OCI-LY7 (cell line): Measurements from ENCODE around the gene SPAG16. TPM values are rescaled to one million over a fixed set of nuclear protein-coding genes. Genes with fewer than 3 reads are reported as not detected.

Source experiments
- BruUV-seq: library from RNA; stranded (reverse); fragments of 400-500 nt; replicated peaks from 2 replicates; lab custom pipeline; 2021; lab: Mats Ljungman, UMichigan
- CTCF ChIA-PET: fragments of 300-600 bp; sonication (Branson Sonifier 250); formaldehyde crosslinking; loops from one replicate; lab custom pipeline; 2022; ENCODE audit warnings: antibody characterized with exemption; ENCODE audit not compliant: unreplicated experiment; lab: Charles Lee
- POLR2A ChIA-PET: fragments of 300-600 bp; sonication (Branson Sonifier 250); formaldehyde crosslinking; loops from one replicate; lab custom pipeline; 2022; ENCODE audit warnings: antibody characterized with exemption; lab: Charles Lee
- DNase-seq: peaks from one replicate; pipeline ENCODE4 v3.0.0-alpha.2; 2015; ENCODE audit warnings: low spot score
- H2AFZ ChIP-seq: fragments of 200-600 bp; sonication (generic), shearing (Covaris generic); 2 replicates; pipeline ENCODE4 v1.6.1; 2014; ENCODE audit warnings: mild to moderate bottlenecking, antibody characterized with exemption, low read length, moderate library complexity
- H3K27ac ChIP-seq: fragments of 200-600 bp; sonication (generic); 2 replicates; pipeline ENCODE4 v1.5.1; 2014; ENCODE audit warnings: mixed run types, low read depth, mild to moderate bottlenecking, moderate library complexity, low read length, inconsistent platforms; ENCODE audit not compliant: poor library complexity, severe bottlenecking
- H3K36me3 ChIP-seq: fragments of 200-600 bp; sonication (generic); 2 replicates; pipeline ENCODE4 v1.6.1; 2014; ENCODE audit warnings: mild to moderate bottlenecking, antibody characterized with exemption, low read length, moderate library complexity, mixed read lengths; ENCODE audit not compliant: insufficient read depth
- H3K4me1 ChIP-seq: fragments of 200-600 bp; sonication (generic); 2 replicates; pipeline ENCODE4 v1.5.1; 2014; ENCODE audit warnings: mild to moderate bottlenecking, low read length; ENCODE audit not compliant: insufficient read depth, poor library complexity, severe bottlenecking
- H3K4me2 ChIP-seq: fragments of 200-600 bp; sonication (generic); 2 replicates; pipeline ENCODE4 v1.6.1; 2014; ENCODE audit warnings: mild to moderate bottlenecking, low read length
- H3K4me3 ChIP-seq: fragments of 200-600 bp; sonication (generic); 2 replicates; pipeline ENCODE4 v1.5.1; 2014; ENCODE audit warnings: mild to moderate bottlenecking, low read depth, low read length; ENCODE audit not compliant: poor library complexity, severe bottlenecking
- H3K79me2 ChIP-seq: fragments of 200-600 bp; sonication (generic); 2 replicates; pipeline ENCODE4 v1.6.1; 2016; ENCODE audit warnings: low read depth, mild to moderate bottlenecking, low read length, moderate library complexity, mixed read lengths; ENCODE audit not compliant: insufficient read depth
- H3K9me2 ChIP-seq: fragments of 200-600 bp; sonication (generic); 2 replicates; pipeline ENCODE4 v1.6.1; 2016; ENCODE audit warnings: mild to moderate bottlenecking, low read length, mixed read lengths; ENCODE audit not compliant: insufficient read depth
- H3K9me3 ChIP-seq: fragments of 200-600 bp; sonication (generic); 2 replicates; pipeline ENCODE4 v1.6.1; 2014; ENCODE audit warnings: mild to moderate bottlenecking, mixed run types, low read length, mixed read lengths
- H4K20me1 ChIP-seq: fragments of 200-600 bp; sonication (generic); 2 replicates; pipeline ENCODE4 v1.6.1; 2014; ENCODE audit warnings: mild to moderate bottlenecking, antibody characterized with exemption, low read length, moderate library complexity, mixed read lengths; ENCODE audit not compliant: insufficient read depth
- EZH2phosphoT487 ChIP-seq: fragments of 200-600 bp; sonication (generic); IDR thresholded peaks from 2 replicates; pipeline ENCODE4 v1.6.1; 2018; ENCODE audit warnings: low read depth, borderline replicate concordance, mild to moderate bottlenecking, mixed run types, antibody characterized with exemption, low read length, moderate library complexity, mixed read lengths
- intact Hi-C: fragments of 100-400 bp; cut with micrococcal nuclease; formaldehyde crosslinking; loops from one replicate; pipeline ENCODE4 v1.10.0; 2022; ENCODE audit not compliant: unreplicated experiment
- total RNA-seq, 2 experiments: library from RNA; depleted of rRNA in 1 of 2; stranded (reverse); fragments of >200 nt in 1 of 2; shearing (Covaris generic) in 1 of 2; gene quantifications; 2 replicates each; pipeline ENCODE4 v1.2.3, GENCODE V29; 2014 to 2022
- TF ChIP-seq, protein P1 (sequence below): fragments of 200-600 bp; sonication (generic); conservative IDR thresholded peaks from 2 replicates; pipeline ENCODE4 v1.5.1; 2014; ENCODE audit warnings: mild to moderate bottlenecking, antibody characterized with exemption, low read length, moderate library complexity, mixed read lengths

SPAG16 gene
- total RNA-seq, 2 experiments from 2014 or later: 22.1 to 24.2 TPM

DNA sequence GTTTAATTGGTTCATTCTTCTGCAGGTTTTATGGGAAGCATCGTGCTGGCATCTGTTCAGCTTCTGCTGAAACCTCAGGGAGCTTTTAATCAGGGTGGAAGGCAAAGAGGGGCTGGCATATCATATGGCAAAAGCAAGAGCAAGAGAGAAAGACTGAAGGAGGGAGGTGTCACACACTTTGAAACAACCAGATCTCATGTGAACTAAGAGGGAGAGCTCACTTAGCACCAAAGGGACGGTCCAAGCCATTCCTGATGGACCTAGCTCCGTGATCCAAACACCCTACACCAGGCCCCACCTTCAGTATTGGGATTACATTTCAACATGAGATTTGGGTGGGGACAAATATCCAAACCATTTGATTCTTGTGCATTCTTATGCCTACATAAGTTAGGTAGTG, 563.1 kb downstream of the SPAG16 start:
- H2AFZ ChIP-seq: no peak overlapping the region
- no peaks in the 10 kb centered on the region for H3K9me3 ChIP-seq
- POLR2A ChIA-PET: interaction anchor here (0.6 kb wide), 2 partner anchors 29 to 279 kb away, joined by 3 read pairs; no protein-coding TSS in a partner anchor
- no peaks in the 10 kb centered on the region for H3K36me3 ChIP-seq
- H3K9me2 ChIP-seq: no peaks in the 10 kb centered on the region
- CTCF ChIA-PET: no interaction called here
- no peaks in the 10 kb centered on the region for H3K79me2 ChIP-seq
- no TSS peak for BruUV-seq
- H3K4me1 ChIP-seq: no peaks in the 10 kb centered on the region
- H3K4me2 ChIP-seq: no peak overlapping the region
- intact Hi-C loops: no loop called here
- H4K20me1 ChIP-seq: no peaks in the 10 kb centered on the region
- TF ChIP-seq, protein P1, sequence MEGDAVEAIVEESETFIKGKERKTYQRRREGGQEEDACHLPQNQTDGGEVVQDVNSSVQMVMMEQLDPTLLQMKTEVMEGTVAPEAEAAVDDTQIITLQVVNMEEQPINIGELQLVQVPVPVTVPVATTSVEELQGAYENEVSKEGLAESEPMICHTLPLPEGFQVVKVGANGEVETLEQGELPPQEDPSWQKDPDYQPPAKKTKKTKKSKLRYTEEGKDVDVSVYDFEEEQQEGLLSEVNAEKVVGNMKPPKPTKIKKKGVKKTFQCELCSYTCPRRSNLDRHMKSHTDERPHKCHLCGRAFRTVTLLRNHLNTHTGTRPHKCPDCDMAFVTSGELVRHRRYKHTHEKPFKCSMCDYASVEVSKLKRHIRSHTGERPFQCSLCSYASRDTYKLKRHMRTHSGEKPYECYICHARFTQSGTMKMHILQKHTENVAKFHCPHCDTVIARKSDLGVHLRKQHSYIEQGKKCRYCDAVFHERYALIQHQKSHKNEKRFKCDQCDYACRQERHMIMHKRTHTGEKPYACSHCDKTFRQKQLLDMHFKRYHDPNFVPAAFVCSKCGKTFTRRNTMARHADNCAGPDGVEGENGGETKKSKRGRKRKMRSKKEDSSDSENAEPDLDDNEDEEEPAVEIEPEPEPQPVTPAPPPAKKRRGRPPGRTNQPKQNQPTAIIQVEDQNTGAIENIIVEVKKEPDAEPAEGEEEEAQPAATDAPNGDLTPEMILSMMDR: no peak
- TF ChIP-seq EZH2phosphoT487: no peak
- H3K27ac ChIP-seq: no peak overlapping the region
- no peak overlapping the region for H3K4me3 ChIP-seq
- DNase-seq: no peak

DNA sequence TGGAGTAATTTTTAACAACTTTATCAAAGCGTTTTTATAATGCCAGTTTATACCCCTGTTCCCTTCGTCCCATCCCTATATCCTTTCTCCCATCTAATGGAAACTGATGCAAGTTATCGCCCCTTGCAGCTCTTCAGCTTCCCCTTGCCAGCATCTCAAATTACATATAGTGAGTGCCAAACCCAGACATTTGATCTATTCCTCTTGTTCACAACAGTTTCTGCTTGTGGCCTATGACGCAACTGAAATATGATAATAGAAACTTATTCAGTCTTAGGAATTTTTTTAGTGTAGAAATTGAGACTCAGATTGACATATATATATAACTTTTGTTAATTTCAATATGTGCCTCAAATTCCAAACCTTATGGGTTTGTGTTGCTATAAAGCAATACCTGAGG, 564.4 kb downstream of the SPAG16 start:
- H3K36me3 ChIP-seq: no peaks in the 10 kb centered on the region
- H4K20me1 ChIP-seq: no peaks in the 10 kb centered on the region
- TF ChIP-seq EZH2phosphoT487: no peak
- TF ChIP-seq, protein P1: no peak
- no peak overlapping the region for H3K27ac ChIP-seq
- no peaks in the 10 kb centered on the region for H3K79me2 ChIP-seq
- ChIA-PET CTCF (no interaction called here), POLR2A (no interaction called here)
- no peak overlapping the region for H3K4me3 ChIP-seq
- H3K4me2 ChIP-seq: no peak overlapping the region
- no peaks in the 10 kb centered on the region for H3K4me1 ChIP-seq
- intact Hi-C loops: no loop called here
- no peak for DNase-seq
- H3K9me3 ChIP-seq: no peaks in the 10 kb centered on the region
- no peak overlapping the region for H2AFZ ChIP-seq
- no TSS peak for BruUV-seq
- H3K9me2 ChIP-seq: no peaks in the 10 kb centered on the region

DNA sequence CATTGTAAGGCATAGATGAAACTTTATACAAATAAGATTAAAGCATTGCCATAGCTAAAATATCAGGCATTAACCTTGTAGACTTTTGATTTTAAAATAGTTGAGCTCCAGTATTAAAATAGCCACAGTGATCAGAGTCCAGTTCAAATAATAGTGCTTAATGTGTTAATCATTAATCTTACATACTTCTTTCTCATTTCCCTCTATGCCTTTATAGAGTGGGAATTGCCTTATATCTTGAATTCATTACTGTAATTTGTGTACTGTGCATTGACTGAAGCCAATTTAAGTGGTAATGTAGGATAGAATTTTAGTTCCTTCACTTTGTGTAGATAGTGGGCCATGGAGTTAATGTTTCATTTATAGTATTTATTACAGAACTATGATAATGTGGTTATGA, 577.4 kb downstream of the SPAG16 start:
- no peak for DNase-seq
- no peak for TF ChIP-seq EZH2phosphoT487
- TF ChIP-seq, protein P1: no peak
- Histone ChIP-seq H3K4me1 (no peaks in the 10 kb centered on the region), H3K27ac (no peak overlapping the region), H3K4me3 (no peak overlapping the region), H3K9me2 (no peaks in the 10 kb centered on the region), H2AFZ (no peak overlapping the region), H3K4me2 (no peak overlapping the region), H3K79me2 (no peaks in the 10 kb centered on the region), H4K20me1 (no peaks in the 10 kb centered on the region), H3K36me3 (no peaks in the 10 kb centered on the region), H3K9me3 (no peaks in the 10 kb centered on the region)
- POLR2A ChIA-PET: interaction anchor here (1.6 kb wide), 1 partner anchor 8 kb away, joined by 3 read pairs; no protein-coding TSS in a partner anchor
- CTCF ChIA-PET: no interaction called here
- no TSS peak for BruUV-seq
- intact Hi-C loops: no loop called here
